BLaER1 treated with 17β-estradiol and CSF1 and Interleukin-3, amounts not matched to agents 10 nM and 100 nM (cell line): ENCODE measurements around the gene NCOA1.

Experiments
- H3K27ac ChIP-seq, 11 experiments: shearing (Covaris generic); formaldehyde crosslinking; 2 replicates each; pipeline ENCODE4 v1.8.1; 2022
- H3K27me3 ChIP-seq, 11 experiments: shearing (Covaris generic); formaldehyde crosslinking; 2 replicates each; pipeline ENCODE4 v1.8.1; 2022
- H3K36me3 ChIP-seq, 11 experiments: shearing (Covaris generic); formaldehyde crosslinking; 2 replicates each; pipeline ENCODE4 v1.8.1; 2022
- H3K4me1 ChIP-seq, 10 experiments: shearing (Covaris generic); formaldehyde crosslinking; 2 replicates each; pipeline ENCODE4 v1.8.1; 2022
- H3K4me2 ChIP-seq, 11 experiments: shearing (Covaris generic); formaldehyde crosslinking; 2 replicates each; pipeline ENCODE4 v1.8.1; 2022
- H3K4me3 ChIP-seq, 10 experiments: shearing (Covaris generic); formaldehyde crosslinking; 2 replicates each; pipeline ENCODE4 v1.8.1; 2022
- H3K9ac ChIP-seq, 11 experiments: shearing (Covaris generic); formaldehyde crosslinking; 2 replicates each; pipeline ENCODE4 v1.8.1; 2022
- H3K9me3 ChIP-seq, 11 experiments: shearing (Covaris generic); formaldehyde crosslinking; replicated peaks in 1 of 11; 2 replicates each; pipeline ENCODE4 v1.8.1; 2022
- H4K20me1 ChIP-seq, 11 experiments: shearing (Covaris generic); formaldehyde crosslinking; 2 replicates each; pipeline ENCODE4 v1.8.1; 2022
- Cebpa-rat ChIP-seq, 11 experiments: shearing (Covaris generic); IDR thresholded peaks; 2 replicates each; pipeline ENCODE4 v1.8.1; 2022

Gene NCOA1

DNA sequence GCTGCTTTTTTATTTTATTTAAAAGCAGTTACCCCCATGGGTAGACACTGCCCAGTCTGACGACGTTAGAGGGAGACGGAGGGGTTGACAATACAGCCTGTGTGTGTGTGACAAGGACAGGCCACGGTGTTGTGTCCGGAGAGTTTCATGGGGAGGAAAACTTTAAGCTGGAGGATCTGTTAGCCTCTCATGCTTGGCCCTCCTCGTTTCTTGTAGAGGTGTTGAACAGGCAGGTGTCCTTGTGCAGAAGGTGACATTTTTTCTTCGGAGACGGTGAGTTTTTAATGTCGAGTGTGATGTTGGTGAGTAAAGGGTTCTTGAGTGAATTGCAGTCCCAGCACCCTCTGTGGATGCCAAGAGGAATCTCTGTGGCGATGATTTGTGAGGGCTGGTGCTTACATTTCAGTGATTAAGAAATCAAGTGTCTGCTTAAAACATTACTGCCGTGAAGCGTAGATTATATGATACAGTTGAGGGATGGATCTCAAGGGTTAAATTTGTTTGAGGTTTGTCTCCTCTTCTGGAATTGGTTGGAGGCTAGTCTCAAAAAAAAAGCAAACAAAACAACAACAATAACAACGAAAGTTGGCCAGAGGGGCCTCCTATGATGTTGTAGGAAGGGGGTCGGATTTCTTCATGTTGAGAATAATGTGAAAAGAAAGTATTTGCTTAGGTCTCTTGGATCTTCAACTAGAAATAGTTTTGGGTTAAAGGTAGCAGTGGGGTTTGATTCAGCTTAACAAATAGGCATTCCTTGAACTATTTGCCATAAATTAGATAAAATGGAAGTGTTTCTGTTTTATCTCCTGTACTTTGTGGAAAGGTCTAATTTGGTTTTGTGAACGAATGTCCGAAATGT, 1.6 kb downstream of the NCOA1 start:
- Histone ChIP-seq H3K9ac (peak overlapping the region in 10 of 11 experiments; percentile 89 to 99 (median 92); a peak in 21 of 22 replicates), H3K4me2 (peak overlapping the region; percentile 85 to 98 (median 93)), H3K9me3 (no peaks in the 10 kb centered on the region), H4K20me1 (peaks cover 17 to 60% (median 40%) of the 10 kb centered on the region in 11 experiments; a peak in 19 of 22 replicates), H3K27ac (peak overlapping the region in 6 of 11 experiments; percentile 87 to 95 (median 92); a peak in 9 of 22 replicates), H3K36me3 (no peaks in the 10 kb centered on the region), H3K4me1 (peaks cover 29 to 65% (median 36%) of the 10 kb centered on the region in 10 experiments), H3K4me3 (peak overlapping the region; percentile 85 to 100 (median 94)), H3K27me3 (peaks cover 0 to 15% (median 9%) of the 10 kb centered on the region in 11 experiments; a peak in 8 of 22 replicates)
- TF ChIP-seq Cebpa-rat (IDR thresholded peaks at IDR 0.05), result no peak

DNA sequence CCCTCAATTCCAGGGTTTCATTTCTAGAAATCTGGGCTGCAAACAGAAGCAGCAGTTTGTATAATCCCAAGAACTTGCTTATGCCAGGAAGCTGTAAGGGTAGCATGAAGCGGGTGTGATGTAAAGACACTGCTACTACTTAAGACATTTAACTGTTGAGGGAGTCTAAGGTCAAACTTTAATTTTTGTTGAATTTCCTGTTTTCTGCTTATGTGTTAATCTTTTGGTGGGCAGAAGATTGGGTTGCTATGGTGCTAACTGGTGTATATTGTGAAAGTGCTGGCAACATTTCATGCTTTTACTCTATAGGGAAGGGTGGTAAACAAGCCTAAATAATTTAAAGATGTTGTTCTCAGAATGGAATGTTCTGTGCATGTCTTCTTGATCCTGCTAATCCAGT, 2.7 kb downstream of the NCOA1 start:
- Histone ChIP-seq H3K9ac (peak overlapping the region in 3 of 11 experiments; percentile 92 to 99 (median 97); a peak in 5 of 22 replicates), H3K9me3 (no peaks in the 10 kb centered on the region), H3K4me2 (peak overlapping the region; percentile 7 to 98 (median 93); a peak in 18 of 22 replicates), H3K27ac (peak overlapping the region in 4 of 11 experiments; percentile 25 to 95 (median 64); a peak in 3 of 22 replicates), H3K4me1 (peaks cover 29 to 63% (median 36%) of the 10 kb centered on the region in 10 experiments), H3K27me3 (peaks cover 0 to 15% (median 9%) of the 10 kb centered on the region in 11 experiments; a peak in 8 of 22 replicates), H3K36me3 (no peaks in the 10 kb centered on the region), H3K4me3 (peak overlapping the region in 3 of 10 experiments; percentile 94 to 100 (median 99); a peak in 3 of 20 replicates), H4K20me1 (peaks cover 17 to 70% (median 41%) of the 10 kb centered on the region in 11 experiments; a peak in 19 of 22 replicates)
- no peak for TF ChIP-seq Cebpa-rat (IDR thresholded peaks at IDR 0.05)

DNA sequence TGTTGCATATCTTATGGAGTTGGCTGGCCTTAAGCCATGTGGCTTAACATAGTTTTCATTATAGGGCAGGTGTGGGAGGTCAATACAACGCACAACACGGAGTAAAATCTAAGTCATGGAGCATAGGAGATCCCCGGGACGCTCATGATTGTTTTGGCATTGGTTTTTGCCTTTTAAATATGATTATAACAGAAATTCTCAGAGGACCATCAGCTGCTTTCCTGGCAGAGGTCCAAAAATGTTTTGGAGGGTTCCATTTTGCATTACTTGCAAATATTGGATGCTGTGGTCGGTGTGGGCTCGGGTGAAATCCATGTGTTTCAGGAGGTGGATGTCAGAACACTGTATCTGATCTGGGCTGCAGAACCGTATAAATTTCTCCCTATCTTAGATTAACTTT, 3.4 kb downstream of the NCOA1 start:
- no peak for TF ChIP-seq Cebpa-rat (IDR thresholded peaks at IDR 0.05)
- peak overlapping the region in 4 of 11 experiments; percentile 92 to 98 (median 93); a peak in 6 of 22 replicates for H3K4me2 ChIP-seq
- peaks cover 0 to 15% (median 9%) of the 10 kb centered on the region in 11 experiments; a peak in 8 of 22 replicates for H3K27me3 ChIP-seq
- H3K9ac ChIP-seq, result no peak overlapping the region
- no peaks in the 10 kb centered on the region for H3K9me3 ChIP-seq
- H3K4me3 ChIP-seq, result peak overlapping the region in 1 of 10 experiments; percentile 99; a peak in 1 of 20 replicates
- peaks cover 25 to 56% (median 32%) of the 10 kb centered on the region in 10 experiments for H3K4me1 ChIP-seq
- peak overlapping the region in 2 of 11 experiments; percentile 33 to 90; a peak in 2 of 22 replicates for H3K27ac ChIP-seq
- no peaks in the 10 kb centered on the region for H3K36me3 ChIP-seq
- H4K20me1 ChIP-seq, result peaks cover 17 to 72% (median 41%) of the 10 kb centered on the region in 11 experiments; a peak in 19 of 22 replicates

DNA sequence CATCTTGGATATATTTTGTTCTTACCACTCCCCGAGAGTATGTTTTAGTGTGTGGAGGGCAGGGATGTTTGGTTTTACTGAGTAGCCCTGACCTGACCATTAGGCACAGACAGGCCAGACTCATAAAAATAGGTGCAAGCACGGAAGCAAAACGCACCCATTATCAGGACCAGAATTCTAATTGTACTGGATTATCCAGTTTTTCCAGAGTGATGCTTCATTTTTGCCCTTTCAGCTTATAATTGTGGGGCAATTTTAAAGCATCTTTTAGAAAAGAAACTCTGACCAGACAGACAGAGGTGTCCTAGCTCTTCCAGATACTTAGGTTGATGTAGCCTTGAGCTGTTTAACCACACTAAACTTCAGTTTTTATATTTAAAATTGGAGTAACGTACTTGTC, 4.4 kb downstream of the NCOA1 start:
- H3K9ac ChIP-seq, result no peak overlapping the region
- peaks cover 0 to 15% (median 9%) of the 10 kb centered on the region in 11 experiments; a peak in 8 of 22 replicates for H3K27me3 ChIP-seq
- peak overlapping the region in 2 of 11 experiments; percentile 22 to 28; a peak in 3 of 22 replicates for H3K4me2 ChIP-seq
- no peak overlapping the region for H3K27ac ChIP-seq
- H4K20me1 ChIP-seq, result peaks cover 17 to 82% (median 44%) of the 10 kb centered on the region in 11 experiments; a peak in 19 of 22 replicates
- no peak for TF ChIP-seq Cebpa-rat (IDR thresholded peaks at IDR 0.05)
- no peaks in the 10 kb centered on the region for H3K36me3 ChIP-seq
- H3K4me3 ChIP-seq, result no peak overlapping the region
- H3K9me3 ChIP-seq, result no peaks in the 10 kb centered on the region
- peaks cover 15 to 46% (median 22%) of the 10 kb centered on the region in 10 experiments for H3K4me1 ChIP-seq

DNA sequence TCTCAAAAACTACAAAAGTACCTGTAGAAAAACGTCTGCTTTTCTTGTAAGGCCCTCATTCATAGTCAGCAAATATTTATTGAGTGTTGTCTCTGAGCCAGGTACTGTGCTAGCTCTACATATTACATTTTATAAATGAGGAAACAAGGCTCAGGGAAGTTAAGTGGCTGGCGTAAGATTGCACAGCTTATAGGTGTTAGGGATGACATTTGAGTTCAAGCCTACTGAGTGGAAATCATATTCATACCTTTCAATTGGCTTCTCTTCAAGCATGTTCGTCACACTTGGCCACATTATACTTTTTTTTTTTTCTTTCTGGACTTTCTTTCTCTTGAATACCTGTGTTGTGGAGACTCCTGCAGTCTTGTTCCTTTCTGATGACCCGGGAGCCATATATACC, 5.9 kb downstream of the NCOA1 start:
- no peak for TF ChIP-seq Cebpa-rat (IDR thresholded peaks at IDR 0.05)

DNA sequence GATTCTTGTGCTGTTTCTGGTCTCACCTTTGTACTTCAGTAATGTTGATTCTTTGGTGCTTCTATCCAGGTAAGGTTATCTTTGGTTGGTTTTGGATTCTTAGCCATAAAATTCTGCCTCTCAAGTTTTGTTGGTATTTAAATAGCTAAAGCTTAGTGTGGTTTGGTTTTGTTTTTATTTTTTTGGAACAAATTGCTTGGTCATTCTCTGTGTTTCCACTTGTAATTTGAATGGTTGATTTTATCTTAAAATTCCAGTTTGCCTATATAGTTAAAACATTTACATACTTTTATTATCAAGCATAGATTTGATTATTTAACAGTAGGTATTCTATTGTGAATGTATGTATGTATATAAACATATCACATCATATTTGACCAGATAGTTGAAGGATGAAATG, 6.6 kb downstream of the NCOA1 start:
- Histone ChIP-seq H3K27me3 (peaks cover 0 to 3% (median 0%) of the 10 kb centered on the region in 11 experiments; a peak in 4 of 22 replicates), H3K36me3 (no peaks in the 10 kb centered on the region), H3K4me2 (no peak overlapping the region), H3K9me3 (no peaks in the 10 kb centered on the region), H3K9ac (no peak overlapping the region), H3K4me3 (no peak overlapping the region), H3K4me1 (peaks cover 4 to 54% (median 12%) of the 10 kb centered on the region in 10 experiments; a peak in 17 of 20 replicates), H3K27ac (no peak overlapping the region), H4K20me1 (peaks cover 17 to 100% (median 43%) of the 10 kb centered on the region in 11 experiments; a peak in 19 of 22 replicates)
- TF ChIP-seq Cebpa-rat (IDR thresholded peaks at IDR 0.05), result no peak

More for the DNA sequence above, 5.9 kb downstream of the NCOA1 start:
- Histone ChIP-seq H3K27me3 (peaks cover 0 to 10% (median 6%) of the 10 kb centered on the region in 11 experiments; a peak in 8 of 22 replicates), H3K36me3 (no peaks in the 10 kb centered on the region), H4K20me1 (peaks cover 17 to 97% (median 44%) of the 10 kb centered on the region in 11 experiments; a peak in 19 of 22 replicates), H3K9ac (no peak overlapping the region), H3K9me3 (no peaks in the 10 kb centered on the region), H3K4me3 (no peak overlapping the region), H3K4me1 (peaks cover 11 to 51% (median 20%) of the 10 kb centered on the region in 10 experiments; a peak in 19 of 20 replicates), H3K4me2 (no peak overlapping the region), H3K27ac (no peak overlapping the region)

DNA sequence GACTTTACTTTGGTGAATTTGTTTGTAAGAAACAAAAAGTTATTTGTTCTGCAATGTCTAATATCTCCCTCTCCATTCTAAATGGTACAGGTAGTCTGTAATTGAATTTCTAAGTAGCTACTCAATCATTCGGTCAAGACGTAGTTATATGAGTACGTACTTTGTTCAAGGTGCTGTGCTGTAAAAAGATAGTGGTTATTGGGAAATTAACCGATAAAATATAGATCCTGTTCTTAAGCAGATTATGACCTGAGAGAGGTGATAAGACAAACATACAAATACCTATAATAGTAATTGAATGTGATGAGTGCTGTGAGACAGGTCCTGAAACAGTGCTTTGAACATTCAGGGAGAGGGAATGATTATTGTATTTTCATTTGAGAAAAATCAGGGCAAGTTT, 7.1 kb downstream of the NCOA1 start:
- Histone ChIP-seq H3K36me3 (no peaks in the 10 kb centered on the region), H3K4me1 (peaks cover 0 to 49% (median 8%) of the 10 kb centered on the region in 10 experiments; a peak in 15 of 20 replicates), H3K9me3 (no peaks in the 10 kb centered on the region), H3K9ac (no peak overlapping the region), H3K4me3 (no peak overlapping the region), H3K4me2 (no peak overlapping the region), H3K27ac (no peak overlapping the region), H4K20me1 (peaks cover 14 to 100% (median 39%) of the 10 kb centered on the region in 11 experiments; a peak in 16 of 22 replicates), H3K27me3 (no peaks in the 10 kb centered on the region; a peak in 1 of 22 replicates)
- TF ChIP-seq Cebpa-rat (IDR thresholded peaks at IDR 0.05), result no peak

DNA sequence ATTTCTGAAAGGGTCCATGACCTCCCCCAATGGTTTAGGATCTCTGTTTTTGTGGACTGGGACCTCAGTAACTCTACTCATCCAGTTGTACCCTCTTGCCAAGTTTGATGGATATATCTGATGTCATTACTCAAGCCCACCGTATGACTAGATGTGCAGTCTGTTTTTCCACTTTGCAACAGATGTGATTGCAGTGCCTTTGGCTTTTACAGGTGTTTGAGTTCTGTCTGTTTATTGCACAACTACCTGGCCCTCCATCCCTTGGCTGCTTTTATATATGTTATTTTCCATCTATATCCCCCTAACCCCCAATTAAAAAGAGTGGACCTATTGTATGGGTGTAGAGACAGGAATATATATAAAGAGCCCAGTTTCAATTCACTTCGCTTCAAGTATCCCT, 10.8 kb downstream of the NCOA1 start:
- H3K36me3 ChIP-seq, result peaks cover 0 to 21% (median 0%) of the 10 kb centered on the region in 11 experiments; a peak in 4 of 22 replicates
- no peak overlapping the region for H3K4me2 ChIP-seq
- H3K9ac ChIP-seq, result no peak overlapping the region
- peak in 1 of 11 experiments; percentile 25; a peak in 1 of 22 replicates for TF ChIP-seq Cebpa-rat (IDR thresholded peaks at IDR 0.05)
- no peak overlapping the region for H3K4me3 ChIP-seq
- peaks cover 0 to 23% (median 0%) of the 10 kb centered on the region in 10 experiments; a peak in 3 of 20 replicates for H3K4me1 ChIP-seq
- no peak overlapping the region for H3K27ac ChIP-seq
- peaks cover 0 to 100% (median 13%) of the 10 kb centered on the region in 11 experiments; a peak in 12 of 22 replicates for H4K20me1 ChIP-seq
- H3K9me3 ChIP-seq, result peaks cover 0 to 8% (median 0%) of the 10 kb centered on the region in 11 experiments; a peak in 2 of 22 replicates
- no peaks in the 10 kb centered on the region for H3K27me3 ChIP-seq
